HG02870 (cell line): ENCODE measurements around the gene ADAMTS17.

Experiments
- ATAC-seq: cut with Tn5 transposase; IDR thresholded peaks from one replicate; pipeline ENCODE4 v1.9.1; 2021; ENCODE audit warnings: mild to moderate bottlenecking, moderate library complexity; ENCODE audit not compliant: unreplicated experiment

Gene ADAMTS17, protein sequence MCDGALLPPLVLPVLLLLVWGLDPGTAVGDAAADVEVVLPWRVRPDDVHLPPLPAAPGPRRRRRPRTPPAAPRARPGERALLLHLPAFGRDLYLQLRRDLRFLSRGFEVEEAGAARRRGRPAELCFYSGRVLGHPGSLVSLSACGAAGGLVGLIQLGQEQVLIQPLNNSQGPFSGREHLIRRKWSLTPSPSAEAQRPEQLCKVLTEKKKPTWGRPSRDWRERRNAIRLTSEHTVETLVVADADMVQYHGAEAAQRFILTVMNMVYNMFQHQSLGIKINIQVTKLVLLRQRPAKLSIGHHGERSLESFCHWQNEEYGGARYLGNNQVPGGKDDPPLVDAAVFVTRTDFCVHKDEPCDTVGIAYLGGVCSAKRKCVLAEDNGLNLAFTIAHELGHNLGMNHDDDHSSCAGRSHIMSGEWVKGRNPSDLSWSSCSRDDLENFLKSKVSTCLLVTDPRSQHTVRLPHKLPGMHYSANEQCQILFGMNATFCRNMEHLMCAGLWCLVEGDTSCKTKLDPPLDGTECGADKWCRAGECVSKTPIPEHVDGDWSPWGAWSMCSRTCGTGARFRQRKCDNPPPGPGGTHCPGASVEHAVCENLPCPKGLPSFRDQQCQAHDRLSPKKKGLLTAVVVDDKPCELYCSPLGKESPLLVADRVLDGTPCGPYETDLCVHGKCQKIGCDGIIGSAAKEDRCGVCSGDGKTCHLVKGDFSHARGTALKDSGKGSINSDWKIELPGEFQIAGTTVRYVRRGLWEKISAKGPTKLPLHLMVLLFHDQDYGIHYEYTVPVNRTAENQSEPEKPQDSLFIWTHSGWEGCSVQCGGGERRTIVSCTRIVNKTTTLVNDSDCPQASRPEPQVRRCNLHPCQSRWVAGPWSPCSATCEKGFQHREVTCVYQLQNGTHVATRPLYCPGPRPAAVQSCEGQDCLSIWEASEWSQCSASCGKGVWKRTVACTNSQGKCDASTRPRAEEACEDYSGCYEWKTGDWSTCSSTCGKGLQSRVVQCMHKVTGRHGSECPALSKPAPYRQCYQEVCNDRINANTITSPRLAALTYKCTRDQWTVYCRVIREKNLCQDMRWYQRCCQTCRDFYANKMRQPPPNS

DNA sequence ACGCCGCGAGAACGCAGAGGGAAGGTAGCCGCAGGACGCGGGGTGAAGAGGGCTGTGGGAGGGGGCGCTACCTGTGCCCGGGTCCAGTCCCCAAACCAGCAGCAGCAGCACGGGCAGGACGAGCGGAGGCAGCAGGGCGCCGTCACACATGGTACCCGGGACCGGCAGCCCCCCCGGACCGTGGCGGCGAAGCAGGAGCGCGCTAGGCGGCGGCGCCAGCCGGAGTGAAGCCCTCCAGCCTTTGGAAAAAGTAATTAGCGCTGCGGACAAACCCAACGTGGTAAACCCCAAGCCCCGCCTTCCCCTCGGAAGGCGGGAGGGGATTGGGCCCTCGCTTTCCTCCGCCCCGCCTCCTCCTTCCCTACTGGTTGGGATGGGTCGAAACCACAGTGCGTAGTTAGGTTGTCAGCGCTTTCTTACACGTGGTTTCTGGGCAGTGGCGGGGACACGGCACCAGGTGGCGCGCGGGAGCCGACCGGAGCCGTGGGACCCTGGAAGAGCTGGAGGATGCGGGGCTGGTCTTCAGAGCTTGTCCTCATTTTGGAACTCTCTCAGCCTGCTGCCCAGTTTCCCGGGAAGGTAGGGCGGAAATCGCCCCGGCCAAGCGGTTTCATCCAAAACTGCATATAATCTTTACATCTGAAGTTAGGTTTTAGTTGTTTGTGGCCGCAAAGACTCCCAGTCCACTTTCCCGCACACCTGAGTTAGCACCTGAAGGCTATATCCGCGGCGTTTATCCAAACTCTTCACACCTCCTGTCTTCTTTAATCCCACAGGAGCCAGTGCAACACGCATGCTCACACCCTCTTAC lies at the start of gene ADAMTS17:
Gene ADAMTS17, minus strand, starts transcription at position 226 of the 811 bp plus-strand sequence. Its CDS starts 76 bp downstream, at position 150.
- ATAC-seq = peak; percentile 99

DNA sequence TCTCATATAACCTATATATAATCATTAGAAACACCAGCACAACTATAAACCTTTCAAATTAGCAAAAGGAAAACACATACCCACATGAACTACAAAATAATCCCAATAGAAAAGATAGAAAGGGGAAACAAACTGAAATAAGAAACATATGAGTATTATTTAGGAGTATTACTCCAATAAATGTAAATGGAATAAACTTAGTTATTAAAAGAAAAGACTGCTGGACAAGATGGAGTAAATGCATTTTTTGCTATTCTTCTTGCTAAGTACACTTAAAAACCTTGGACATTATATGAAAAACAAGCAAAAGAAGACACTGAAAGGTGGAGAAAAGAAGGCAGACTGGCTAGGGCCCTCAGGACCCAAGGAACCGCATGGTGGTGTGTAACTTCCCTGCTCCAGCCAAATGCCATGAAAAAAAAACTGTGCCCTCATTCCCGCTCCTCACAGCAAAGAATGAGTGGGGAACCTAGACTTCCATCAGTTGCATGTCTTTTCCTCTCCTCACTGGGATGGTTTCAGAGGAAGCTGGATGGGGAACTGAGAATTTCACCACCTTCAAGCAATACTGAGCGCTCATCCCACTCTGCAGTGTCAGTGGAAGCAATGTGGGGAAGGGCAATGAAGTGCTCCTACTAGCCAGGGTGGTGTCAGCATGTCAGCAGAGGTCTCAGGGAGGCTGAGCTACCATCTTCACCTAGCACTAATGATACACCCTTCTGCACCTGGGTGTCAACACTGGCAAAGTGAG lies 43.7 kb upstream of the ADAMTS17 start:
- no peak for ATAC-seq

DNA sequence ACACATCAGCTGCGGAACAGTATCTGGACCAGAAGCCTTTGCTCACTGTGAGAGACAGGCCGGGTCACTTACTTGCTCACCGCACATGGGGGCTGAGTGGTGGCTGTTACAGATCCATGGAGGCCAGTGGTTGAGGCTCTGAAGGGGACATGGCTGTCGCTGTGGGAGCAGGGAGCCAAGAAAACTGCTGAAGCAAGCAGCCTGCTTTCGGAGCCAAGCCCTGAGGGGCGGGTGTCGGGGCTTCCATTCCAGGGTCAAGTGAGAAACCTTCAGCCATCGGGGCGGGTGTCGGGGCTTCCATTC lies 42.3 kb upstream of the ADAMTS17 start:
- ATAC-seq = no peak

DNA sequence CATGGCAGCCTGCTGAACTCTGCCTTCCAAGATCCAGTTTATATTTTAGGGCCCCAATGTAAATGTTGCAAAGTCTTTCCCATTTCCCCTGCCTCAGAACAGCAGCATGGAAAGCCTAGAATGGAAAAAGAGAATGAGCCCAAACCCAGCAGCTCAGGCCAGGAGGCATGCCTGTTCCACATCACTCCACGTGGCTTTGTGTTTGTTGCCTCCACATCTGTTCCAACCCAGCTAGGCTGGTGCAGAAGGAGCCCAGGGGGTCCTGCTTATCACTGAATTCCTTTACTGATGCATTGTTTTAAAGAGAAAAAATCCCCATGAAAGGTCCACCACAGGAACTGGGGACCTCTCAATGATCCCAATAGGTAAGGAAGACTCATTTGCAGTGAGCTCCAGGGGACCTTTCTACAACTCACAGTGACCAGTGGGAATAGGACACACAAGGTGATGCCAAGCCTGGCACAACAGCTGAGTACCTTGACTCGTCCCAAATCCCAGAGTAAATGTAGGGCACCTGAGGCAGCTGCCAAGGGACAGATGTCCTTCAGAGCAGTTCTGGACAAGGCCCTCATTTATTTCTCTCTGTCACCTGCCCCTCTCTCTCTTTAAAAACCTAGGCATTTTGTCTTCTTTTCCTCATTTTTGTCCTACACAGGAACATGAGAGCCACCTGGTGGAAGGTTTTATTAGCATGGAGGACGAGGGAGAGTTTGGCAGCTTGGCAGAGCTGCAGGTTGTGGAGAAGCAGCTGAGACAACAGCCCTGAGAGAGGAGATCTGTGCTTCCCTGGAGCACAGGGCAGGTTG lies 41.7 kb upstream of the ADAMTS17 start:
- ATAC-seq = no peak

DNA sequence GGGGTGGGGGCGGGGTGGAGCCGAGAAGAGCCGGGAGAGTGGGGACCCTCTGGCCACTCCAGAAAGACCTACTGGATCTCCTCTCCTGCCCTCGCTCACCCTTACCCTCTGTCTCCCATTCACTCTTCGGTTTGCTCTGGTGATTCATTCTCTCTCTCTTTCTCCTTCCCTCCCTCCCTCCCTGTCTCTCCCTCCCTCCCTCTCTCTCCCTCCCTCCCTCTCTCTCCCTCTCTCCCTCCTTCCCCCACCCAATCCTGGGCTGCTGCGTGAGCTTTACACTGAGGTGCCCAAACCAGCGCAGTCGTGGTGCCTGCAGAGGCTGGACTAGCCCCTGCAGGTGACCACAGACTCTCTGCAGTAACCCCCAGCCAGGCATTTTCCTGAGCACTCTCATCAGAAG lies 32.2 kb upstream of the ADAMTS17 start:
- ATAC-seq = no peak

DNA sequence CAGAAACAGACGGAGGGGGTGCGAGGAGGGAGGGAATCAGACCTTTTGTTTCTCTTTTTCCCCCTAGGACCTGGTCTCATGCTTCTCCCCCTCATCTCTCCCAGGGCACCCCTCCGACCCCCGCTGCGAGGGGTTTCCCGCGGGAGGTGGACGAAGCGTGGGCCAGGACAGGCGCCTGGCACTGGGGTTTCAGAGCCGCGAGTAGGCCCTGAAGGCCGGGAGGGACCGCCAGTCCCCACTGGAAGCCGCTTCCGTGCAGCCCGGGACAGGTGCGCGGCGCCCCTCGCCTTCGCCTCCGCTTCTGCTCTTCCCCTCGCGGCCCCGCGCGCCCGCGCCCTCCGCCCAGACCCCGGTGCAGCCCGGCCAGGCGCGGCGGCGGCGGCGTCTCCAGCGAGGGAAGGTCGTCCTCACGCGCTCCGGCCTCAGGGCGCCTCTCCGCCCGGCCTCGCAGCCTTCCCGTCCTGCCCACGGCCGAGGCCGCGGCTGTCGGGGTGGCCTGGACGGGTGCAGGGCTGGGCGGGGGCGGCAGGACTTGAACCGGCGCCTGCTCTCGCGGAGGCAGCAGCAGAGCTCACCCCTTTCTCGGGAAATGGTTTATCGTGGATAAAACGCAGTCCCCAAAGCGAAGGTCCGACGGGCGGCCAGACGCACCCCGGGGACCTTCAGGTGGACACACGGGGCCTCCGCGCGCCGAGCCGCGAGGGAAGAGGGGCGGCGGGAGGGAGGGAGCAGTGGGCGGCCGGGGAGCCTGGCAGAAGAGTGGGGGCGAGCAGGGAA lies 31.5 kb upstream of the ADAMTS17 start:
- no peak for ATAC-seq

DNA sequence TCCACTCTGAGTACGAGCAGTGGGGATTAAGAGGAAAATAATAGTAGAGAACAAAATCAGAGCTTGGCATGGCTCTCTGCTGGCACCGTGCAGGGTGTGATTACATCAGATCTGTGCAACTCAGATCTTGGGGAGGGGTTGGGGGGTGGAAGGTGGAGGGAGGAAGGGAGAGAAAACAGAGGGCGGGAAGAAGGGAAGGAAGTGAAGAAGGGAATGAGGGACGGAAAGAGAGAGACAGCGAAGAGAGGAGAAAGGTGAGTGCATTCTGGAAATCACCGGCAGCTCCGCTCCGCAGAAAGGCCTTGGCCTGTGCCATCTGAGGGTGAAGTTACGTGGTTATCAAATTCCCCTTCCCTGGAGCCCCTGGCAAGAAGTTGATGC lies 31.0 kb upstream of the ADAMTS17 start:
- no peak for ATAC-seq

DNA sequence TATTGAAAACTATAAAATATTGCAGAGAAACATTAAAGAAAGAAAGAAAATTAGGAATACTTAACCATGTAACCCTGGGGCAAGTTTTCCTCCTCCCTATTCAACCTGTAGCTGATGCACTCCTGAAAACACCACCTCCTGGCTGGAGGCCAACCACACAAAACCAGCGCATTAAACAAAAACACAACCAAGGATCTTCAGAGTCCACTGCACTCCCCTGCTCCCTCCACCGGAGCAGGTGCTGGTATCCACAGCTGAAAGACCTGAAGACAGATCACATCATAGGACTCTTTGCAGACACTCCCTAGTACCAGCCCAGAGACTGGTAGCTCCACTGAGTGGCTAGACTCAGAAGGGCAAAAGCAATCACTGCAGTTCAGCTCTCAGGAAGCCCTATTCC lies 13.6 kb upstream of the ADAMTS17 start:
- ATAC-seq = no peak

DNA sequence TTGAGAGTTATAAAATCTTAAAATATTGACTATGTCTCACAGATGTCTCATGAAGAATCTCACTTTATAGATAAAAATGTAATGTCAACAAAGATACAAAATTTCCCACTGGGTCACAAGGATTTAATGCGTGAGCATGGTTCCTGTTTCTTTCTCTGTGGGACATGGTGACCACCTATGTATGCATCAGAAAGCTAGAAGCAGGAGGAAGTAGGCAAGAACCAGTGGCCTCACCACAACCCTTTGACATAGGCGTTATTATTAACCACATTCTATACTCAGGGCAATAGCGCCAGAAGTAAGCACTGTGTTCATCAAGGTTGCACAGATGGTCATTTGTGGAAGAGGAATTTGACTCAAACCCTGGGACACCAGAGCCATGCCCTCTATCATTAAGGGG lies 11.7 kb upstream of the ADAMTS17 start:
- peak; percentile 46 for ATAC-seq

DNA sequence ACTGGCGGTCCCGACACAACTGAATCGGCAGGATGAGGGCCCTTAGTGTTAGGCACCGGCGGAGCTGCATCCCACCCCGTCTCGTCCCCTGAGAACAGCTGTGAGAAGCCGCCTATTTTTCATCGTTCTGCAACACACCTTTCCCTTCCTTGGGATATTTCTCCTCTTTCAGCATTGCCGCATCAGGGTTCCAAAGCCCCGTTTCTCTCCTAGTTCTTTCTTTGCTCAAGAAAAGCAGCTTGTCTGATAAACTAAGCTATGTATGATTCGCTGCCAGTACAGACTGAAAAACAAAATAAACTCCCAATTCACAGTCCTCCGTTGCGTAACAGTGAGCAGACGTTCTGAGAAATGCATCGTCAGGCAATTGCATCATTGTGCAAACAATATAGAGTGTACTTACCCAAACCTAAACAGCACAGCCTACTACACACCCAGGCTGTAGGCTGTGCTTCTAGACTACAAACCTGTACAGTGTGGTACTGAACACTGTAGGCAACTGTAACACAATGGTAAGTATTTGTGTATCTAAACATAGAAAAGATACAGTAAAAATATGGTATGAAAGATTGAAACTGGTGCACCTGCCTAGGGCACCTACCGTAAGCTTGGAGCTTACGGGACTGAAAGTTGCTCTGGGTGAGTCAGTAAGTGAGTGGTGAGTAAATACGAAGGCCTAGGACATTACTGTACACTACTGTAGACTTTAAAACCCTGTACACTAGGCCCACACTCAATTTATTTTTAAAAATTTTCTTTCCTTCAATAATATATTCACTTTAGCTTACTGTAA lies 8.9 kb upstream of the ADAMTS17 start:
- ATAC-seq = no peak

DNA sequence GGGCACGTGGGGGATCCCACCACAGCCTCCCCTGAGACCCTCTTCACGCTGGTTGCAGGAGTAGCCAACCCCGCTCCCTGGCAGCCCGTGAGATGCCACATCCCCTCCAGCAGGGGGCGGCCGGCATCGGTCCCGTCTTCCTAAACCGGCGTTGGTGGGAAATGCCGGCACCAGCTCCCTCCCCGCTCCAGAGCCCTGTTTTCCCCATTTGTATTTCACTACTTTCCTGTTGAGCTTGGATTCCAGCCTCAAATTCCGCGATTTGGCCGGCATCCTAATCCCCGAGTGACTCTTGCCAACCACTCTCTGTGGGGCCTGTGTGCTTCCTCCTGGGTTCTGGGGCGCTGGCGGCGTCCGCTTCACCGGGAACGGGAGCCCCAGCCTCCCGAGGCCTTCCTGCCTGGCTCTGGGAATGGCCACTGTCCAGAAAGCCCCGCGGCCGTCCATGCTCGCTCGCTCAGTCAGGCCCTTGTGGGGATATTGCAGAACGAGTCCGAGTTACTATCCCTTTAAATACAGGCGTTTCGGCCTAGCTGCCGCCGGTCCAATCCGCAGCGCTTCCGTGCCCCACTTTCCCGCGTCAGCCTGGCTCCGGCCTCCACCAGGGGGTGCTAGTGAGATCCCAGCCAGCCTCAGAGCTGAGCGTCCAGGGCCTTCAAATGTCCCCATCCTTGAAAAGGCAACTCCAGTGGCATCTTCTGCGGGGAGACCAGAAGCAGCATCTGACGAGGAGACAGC lies 8.1 kb upstream of the ADAMTS17 start:
- ATAC-seq = peak; percentile 81

DNA sequence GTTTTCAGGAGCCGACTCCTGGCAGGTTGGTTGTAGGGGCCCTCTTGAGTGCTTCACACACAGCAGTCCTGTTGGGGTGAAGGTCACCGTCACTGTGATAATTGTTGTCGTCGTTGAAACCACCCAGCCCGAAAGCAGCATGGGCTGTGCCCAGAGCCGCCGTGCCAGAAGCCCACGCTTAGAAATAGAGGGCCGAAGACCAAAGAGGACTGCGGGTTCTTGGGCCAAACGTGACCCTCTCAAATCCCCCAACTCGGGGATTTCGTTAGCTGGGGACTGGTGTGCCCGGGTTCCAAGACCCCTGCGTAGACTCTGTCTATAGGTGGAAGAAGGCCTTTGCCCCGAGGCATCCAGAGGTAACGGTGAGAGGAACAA lies 7.5 kb upstream of the ADAMTS17 start:
- no peak for ATAC-seq

DNA sequence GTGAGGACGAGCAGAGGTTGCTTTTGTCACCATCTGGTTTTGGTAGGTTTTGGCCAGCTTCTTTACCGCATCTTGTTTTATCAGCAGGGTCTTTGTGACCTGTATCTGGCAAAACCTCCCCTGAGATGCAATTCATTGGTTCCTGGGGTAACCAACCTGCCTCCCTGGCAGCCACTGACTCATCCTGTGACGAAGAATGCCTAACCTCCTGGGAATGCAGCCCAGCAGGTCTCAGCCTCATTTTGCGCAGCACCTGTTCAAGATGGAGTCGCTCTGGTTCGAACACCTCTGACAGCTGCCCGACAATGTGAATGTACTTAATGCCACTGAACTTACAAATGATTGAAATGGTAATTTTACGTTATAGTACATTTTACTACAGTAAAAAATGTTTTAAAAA lies 6.8 kb upstream of the ADAMTS17 start:
- ATAC-seq = no peak

DNA sequence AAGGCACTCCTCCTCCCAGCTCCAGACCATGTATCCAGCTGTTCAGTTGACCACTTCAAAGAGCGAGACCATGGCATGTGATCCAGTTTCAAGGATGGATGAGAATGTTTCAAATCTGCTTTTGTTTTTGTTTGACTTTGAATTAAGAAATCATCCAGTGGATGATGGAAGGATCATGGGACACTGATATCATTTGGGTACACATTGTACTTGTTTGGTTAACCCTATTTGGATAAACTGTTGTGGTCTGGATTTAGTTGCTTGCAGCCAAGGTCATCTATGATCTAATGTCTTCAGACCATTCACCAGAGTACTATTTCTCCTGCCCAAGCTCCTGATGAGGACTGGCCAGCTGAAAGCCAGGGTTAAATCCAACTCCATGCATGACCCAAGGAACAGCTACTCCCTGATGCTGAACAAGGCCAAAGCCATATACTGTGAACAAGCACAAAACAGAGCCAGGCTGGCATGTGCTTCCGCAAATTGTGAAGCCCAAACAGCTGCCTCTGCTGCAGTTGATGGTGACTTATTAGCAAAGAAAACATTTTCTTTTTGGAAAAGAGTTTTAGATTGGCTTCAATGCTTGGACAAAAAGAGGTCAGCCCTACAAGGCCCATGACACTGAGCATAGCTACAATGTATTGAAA lies 5.2 kb upstream of the ADAMTS17 start:
- ATAC-seq = no peak

DNA sequence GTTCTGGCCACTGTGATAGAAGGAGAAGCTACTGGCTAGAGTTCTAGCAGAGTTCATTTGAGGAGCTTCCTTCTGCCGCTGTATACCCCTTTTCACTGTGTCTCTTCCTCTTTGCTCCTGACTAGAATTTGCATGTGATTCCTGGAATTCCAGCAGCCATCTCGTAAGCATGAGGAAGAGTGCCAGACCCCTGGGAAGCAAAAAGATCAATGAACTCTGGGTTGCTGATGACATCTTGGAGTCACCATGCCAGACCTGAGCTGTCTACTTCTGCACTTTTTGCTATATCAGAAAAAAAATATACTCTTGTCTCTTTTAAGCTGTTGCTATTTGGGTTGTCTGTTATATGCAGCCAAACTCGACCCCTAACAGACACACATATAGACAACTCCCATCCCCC lies 3.7 kb upstream of the ADAMTS17 start:
- no peak for ATAC-seq

DNA sequence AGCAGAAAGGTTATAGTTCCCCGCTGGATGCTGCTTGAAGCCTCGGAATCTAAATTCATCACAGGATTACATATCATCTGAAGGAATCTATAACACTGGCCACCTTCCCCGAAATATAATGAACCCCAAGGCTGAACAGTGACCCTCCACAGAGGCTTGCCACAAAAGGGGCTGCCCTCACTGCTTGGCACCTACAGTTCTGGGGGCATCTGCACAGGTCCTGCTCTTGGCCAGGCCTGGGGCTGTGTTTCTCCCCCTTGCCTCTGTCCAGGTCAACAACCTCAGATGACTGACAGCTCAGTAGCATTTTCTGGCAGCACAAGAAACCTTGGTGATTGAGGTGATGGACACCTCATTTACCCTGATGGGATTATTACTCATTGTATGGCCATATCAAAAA lies 1.5 kb upstream of the ADAMTS17 start:
- no peak for ATAC-seq

DNA sequence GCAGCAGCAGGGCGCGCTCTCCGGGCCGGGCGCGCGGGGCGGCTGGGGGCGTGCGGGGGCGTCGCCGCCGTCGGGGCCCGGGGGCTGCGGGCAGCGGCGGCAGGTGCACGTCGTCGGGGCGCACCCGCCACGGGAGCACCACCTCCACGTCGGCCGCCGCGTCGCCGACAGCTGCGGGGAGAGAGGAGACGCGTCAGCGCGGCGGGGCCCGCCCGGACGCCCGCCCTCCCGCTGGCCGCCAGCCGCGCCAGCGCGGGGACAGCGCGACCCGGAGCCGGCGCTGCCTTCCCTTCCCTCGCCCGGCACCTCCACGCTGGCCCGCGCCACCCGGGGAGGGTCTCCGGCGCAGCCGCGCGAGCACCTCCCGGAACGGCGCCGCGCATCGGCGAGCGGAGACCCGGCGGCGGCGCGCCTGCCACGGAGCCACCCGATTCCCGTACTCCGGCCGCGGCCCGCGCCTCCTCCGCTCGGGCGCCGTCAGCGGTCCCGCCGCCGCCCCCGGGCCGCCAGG lies 481 bp downstream of the ADAMTS17 start:
- ATAC-seq = peak; percentile 12
